GM19351 (cell line): Measurements from ENCODE around the gene TBPL2.
"Not testable (repeated sequence)": the region's sequence is repeated elsewhere in the genome, so short reads cannot be mapped to it uniquely, and the experiment has no call there.

Source experiments
- ATAC-seq: cut with Tn5 transposase; IDR thresholded peaks from one replicate; pipeline ENCODE4 v1.9.1; 2021; ENCODE audit warnings: mild to moderate bottlenecking, moderate library complexity; ENCODE audit not compliant: unreplicated experiment

Gene TBPL2

DNA sequence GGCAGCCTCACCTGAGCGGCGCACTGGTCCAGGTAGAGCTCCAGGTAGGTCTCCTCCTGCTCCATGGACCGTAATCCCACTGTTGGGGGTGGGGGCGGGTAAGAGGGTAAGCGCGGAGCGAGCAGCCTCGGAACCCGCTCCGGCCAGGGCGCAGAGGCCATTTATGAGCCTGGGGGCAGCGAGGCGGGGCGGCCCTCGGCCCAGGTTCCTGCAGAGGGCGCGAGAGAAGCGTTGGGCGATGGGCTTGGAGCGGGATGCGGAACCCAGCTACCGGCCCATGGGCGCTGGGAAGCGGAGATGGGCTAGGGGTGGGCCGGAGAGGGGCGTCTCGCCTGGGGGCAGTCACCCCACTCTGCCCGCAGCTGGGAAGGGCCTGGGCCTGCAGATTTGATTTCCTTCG lies at the start of gene TBPL2:
Gene TBPL2, minus strand, starts transcription at position 232 of the 400 bp plus-strand sequence. Its CDS starts 167 bp downstream, at position 65.
- ATAC-seq, result no peak

GRCh38 chr14:55488204-55488603 lies 47.8 kb upstream of the TBPL2 start:
- ATAC-seq, result no peak

DNA sequence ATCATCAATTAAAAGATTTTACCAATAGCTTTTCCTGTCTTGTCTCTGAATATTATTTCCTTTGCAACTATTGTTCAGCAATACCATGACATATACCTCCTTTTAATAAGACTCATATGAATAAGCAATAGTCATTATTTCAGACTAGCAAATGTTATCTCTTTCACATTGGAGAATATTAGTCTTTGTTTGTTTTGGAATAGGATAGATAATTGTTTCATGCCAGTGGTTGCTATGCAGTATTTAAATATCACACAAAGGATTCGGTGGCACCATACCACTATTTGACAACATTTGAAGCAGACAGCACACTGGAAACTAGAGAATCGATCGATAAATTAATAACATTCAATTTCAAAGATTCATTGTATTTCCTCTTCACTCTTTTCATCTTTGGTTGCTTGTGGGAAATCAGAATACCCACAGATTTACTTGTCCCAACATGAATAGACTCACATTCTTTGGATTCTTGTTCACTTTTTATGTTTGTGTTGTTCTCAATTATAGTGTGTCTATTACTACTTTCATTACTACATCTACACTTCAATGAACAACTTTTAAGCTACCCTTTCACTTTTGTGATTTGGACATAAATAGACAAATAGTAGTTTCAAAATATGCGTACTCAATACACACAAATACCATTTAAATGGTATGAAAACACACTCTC lies 42.7 kb upstream of the TBPL2 start:
- ATAC-seq, result no peak

GRCh38 chr14:55481769-55482168 lies 41.4 kb upstream of the TBPL2 start:
- no peak for ATAC-seq

GRCh38 chr14:55477680-55478079 lies 37.3 kb upstream of the TBPL2 start:
- ATAC-seq, result no peak

DNA sequence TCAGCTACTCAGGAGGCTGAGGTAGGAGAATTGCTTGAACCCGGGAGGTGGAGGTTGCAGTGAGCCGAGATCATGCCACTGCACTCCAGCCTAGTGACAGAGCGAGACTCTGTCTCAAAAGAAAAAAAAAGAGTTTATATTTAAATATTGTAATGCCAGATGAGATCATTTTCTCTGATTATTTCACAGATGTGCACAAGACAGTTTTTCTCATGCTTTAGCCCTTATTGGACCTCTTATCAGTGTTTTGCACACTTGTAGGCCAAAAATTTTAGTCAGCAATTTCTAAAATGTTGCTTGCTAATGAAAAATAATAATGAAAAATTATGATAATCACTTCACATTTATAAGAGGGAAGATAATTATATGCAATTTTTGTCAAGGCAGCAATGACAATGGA lies 36.0 kb upstream of the TBPL2 start:
- ATAC-seq, result not testable (repeated sequence)

- no peak for ATAC-seq
Measured at GRCh38 chr14:55473786-55474185, 33.4 kb upstream of the TBPL2 start.

- no peak for ATAC-seq
Measured at GRCh38 chr14:55470025-55470424, 29.6 kb upstream of the TBPL2 start.

DNA sequence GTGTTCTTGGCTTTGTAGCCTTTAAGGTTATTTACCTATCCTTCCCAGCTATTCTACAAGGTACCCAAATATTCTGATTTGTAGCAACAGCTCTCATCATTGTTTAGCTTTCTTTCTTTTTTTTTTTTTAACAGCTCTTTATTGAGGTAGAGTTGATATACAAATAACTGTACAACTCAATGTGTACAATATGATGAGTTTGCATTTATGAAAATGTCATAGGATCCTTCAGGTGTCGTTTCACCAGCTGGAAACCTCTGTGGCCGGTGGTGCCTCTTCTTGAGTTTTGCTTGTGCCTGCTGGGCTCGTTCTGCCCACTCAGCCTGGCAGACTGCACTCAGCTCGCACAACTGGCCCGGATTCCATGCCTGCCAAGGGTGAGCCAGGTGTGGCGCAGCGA lies 26.9 kb upstream of the TBPL2 start:
- ATAC-seq, result no peak

- peak; percentile 86 for ATAC-seq
Measured at GRCh38 chr14:55458800-55459515, 18.5 kb upstream of the TBPL2 start.

DNA sequence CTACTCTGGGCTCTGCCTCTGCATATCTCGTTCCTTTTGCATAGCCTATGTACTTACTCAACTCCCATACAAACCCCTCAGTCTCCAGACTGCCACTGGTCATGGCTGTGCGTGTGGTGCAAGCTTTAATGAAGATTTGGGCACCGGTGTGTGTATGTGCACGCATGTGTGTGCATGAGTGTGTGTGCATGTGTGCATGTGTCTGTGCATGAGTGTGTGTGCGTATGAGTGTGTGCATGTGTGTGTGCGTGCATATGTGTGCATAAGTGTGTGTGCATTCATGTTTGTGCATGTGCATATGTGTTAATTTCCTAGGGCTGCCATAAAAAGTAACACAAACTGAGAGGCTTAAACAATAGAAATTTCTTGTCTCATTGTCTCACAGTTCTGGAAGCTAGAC lies 17.1 kb upstream of the TBPL2 start:
- ATAC-seq, result no peak

GRCh38 chr14:55456411-55456810 lies 16.0 kb upstream of the TBPL2 start:
- not testable (repeated sequence) for ATAC-seq

GRCh38 chr14:55454264-55455002 lies 14.0 kb upstream of the TBPL2 start:
- ATAC-seq, result no peak

- ATAC-seq, result no peak
Measured at GRCh38 chr14:55451950-55452349, 11.5 kb upstream of the TBPL2 start.

DNA sequence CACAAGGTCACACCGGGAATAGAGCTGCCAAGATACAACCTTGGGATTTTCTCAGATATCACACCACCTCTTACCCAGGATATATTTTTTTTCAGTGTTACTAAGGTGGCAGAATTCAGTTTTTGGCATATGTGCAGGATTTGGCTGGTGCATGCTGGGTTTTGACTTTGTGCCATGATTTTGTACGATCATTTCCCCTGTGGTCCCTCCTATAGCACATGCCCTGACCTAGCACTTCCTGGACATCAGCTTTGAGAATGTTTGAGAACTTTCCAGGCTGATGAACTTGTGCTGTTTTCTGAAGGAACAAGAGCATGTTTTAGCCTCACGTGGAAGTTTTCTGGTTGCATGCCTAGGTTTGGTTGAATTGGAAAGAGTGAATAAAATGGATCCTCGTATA lies 11.0 kb upstream of the TBPL2 start:
- ATAC-seq, result no peak

DNA sequence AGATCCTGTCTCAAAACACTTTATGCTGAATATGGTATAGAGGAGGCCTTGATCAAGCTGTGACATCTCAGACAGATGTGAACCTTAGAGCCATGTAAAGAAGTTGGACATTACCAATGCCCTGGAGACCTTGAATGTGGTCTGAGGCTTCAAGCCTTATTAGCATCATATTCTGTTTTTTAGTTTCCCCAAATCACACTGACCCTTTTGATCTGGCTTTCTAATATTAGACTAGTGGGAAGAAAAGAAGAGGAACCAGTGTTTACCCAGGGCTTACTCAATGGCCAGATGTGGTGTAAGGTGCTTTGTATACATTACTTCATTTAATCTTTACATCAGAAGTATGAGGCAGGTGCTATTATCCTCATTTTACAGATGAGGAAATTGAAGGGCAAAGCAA lies 10.6 kb upstream of the TBPL2 start:
- ATAC-seq, result no peak

- no peak for ATAC-seq
Measured at GRCh38 chr14:55450539-55450938, 10.1 kb upstream of the TBPL2 start.

DNA sequence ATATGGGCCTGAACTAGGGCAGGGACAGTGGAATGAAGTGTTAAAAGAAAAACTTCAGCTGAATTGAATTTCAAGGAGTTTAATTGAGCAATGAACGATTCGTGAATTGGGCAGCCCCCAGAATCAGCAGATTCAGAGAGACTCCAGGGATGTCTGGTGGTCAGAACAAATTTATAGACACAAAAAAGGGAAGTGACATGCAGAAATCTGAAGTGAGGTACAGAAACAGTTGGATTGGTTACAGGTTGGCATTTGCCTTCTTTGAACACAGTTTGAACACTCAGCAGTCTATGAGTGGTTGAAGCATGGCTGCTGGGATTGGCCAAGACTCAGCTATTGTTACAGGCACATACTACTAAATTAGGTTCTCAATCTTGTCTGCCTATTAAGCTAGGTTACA lies 9.7 kb upstream of the TBPL2 start:
- no peak for ATAC-seq

DNA sequence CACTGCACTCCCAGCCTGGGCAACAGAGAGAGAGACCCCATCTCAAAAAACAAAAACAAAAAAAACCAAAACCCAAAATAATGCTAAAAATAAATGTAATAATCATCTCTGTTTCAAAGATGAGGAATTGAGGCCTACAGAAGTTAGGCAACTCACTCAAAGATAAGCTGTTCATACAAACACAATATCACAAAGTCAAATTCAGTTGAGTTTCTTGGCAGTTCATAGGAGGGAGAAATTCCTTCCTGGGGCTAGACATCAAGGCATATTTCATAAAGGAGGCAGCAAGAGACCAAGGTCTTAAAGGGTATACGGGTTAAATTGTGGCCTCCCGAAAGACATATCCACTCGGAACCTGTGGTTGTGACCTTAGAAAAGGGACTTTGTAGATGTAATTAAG lies 8.7 kb upstream of the TBPL2 start:
- no peak for ATAC-seq

GRCh38 chr14:55448141-55448614 lies 7.8 kb upstream of the TBPL2 start:
- ATAC-seq, result no peak

GRCh38 chr14:55446833-55447232 lies 6.4 kb upstream of the TBPL2 start:
- no peak for ATAC-seq
